K562 (cell line): ENCODE results near the gene ATAD3B. TPM values are rescaled to one million over a fixed set of nuclear protein-coding genes. Genes with fewer than 3 reads are reported as not detected.

Experiments
- FOS ChIP-seq: IDR thresholded peaks from 3 replicates; pipeline ENCODE4 v1.6.1; 2011; ENCODE audit not compliant: insufficient read length; ENCODE audit errors: extremely low read depth
- FOXA1 ChIP-seq: fragments of 450-650 bp; IDR thresholded peaks from 2 replicates; pipeline ENCODE4 v1.6.1; 2016; ENCODE audit warnings: mild to moderate bottlenecking, borderline replicate concordance
- HMG20A ChIP-seq: fragments of 450-650 bp; formaldehyde crosslinking; conservative IDR thresholded peaks from 2 replicates; pipeline ENCODE4 v1.4.0; 2020; ENCODE audit warnings: mild to moderate bottlenecking, mixed read lengths
- HMGXB4 ChIP-seq: sonication (generic); formaldehyde crosslinking; IDR thresholded peaks from 2 replicates; pipeline ENCODE4 v1.8.1; 2023; ENCODE audit warnings: mild to moderate bottlenecking, missing genetic modification reagents
- ILF3 ChIP-seq: fragments of 450-650 bp; IDR thresholded peaks from 2 replicates; pipeline ENCODE4 v1.6.1; 2018; ENCODE audit warnings: antibody characterized with exemption, mild to moderate bottlenecking, moderate library complexity, borderline replicate concordance
- L3MBTL2 ChIP-seq: fragments of 450-650 bp; IDR thresholded peaks from 2 replicates; pipeline ENCODE4 v1.6.1; 2016; ENCODE audit warnings: mild to moderate bottlenecking, moderate library complexity
- PTBP1 ChIP-seq: fragments of 200-400 bp; formaldehyde crosslinking; IDR thresholded peaks from 2 replicates; pipeline ENCODE4 v1.6.1; 2017; ENCODE audit warnings: low read depth, low read length
- RFX1 ChIP-seq: fragments of 450-650 bp; IDR thresholded peaks from 2 replicates; pipeline ENCODE4 v1.6.1; 2016; ENCODE audit warnings: mild to moderate bottlenecking, moderate library complexity
- TSC22D4 ChIP-seq: fragments of 450-650 bp; IDR thresholded peaks from 2 replicates; pipeline ENCODE4 v1.6.1; 2016; ENCODE audit warnings: missing genetic modification characterization, missing biosample characterization, control low read depth
- ZNF217 ChIP-seq: sonication (generic); formaldehyde crosslinking; IDR thresholded peaks from 2 replicates; pipeline ENCODE4 v1.8.0; 2022; ENCODE audit warnings: mild to moderate bottlenecking, missing genetic modification reagents
- ZNF253 ChIP-seq: fragments of 250-450 bp; sonication (Bioruptor Pico); conservative IDR thresholded peaks from 2 replicates; pipeline ENCODE4 v1.6.1; 2021; ENCODE audit warnings: mild to moderate bottlenecking
- ZNF384 ChIP-seq: IDR thresholded peaks from 2 replicates; pipeline ENCODE4 v1.6.1; 2012; ENCODE audit warnings: low read depth, low read length, improper control_type of control experiment
- polyA plus RNA-seq, 8 experiments: library from polyadenylated mRNA; depleted of rRNA in 4 of 8; stranded (reverse) in 5 of 8; unstranded in 3 of 8; fragments of >200 nt; fragmentation: Nextera tagmentation in 2 of 8; fragmentation: Illumina TruSeq in 1 of 8; extraction: Ambion mirVana in 2 of 8; extraction: Trizol in 1 of 8; gene quantifications; 2 replicates each; pipeline versions ENCODE4 v1.2.1 to v1.2.3, GENCODE V29; 2011 to 2014; ENCODE audit warnings: inconsistent platforms in 1 of 8, missing spikeins in 1 of 8
- total RNA-seq, 7 experiments: library from RNA; depleted of rRNA in 6 of 7; stranded (reverse); fragments of >200 nt in 6 of 7; fragmentation: Illumina TruSeq in 2 of 7; extraction: Trizol in 2 of 7; gene quantifications; 2 replicates each; pipeline versions ENCODE4 v1.2.1 to v1.2.3, GENCODE V29; 2011 to 2021; ENCODE audit warnings: low replicate concordance in 1 of 7
- TF ChIP-seq, protein P1 (sequence below): fragments of 250-450 bp; sonication (Bioruptor Pico); IDR thresholded peaks from 2 replicates; pipeline ENCODE4 v1.5.0; 2022; ENCODE audit warnings: mild to moderate bottlenecking
- TF ChIP-seq, protein P2 (sequence below), 2 experiments: fragments of 200-800 bp in 1 of 2; sonication (Bioruptor generic) in 1 of 2; sonication (generic) in 1 of 2; formaldehyde crosslinking in 1 of 2; IDR thresholded peaks in 1 of 2; conservative IDR thresholded peaks in 1 of 2; 2 replicates each; pipeline versions ENCODE4 v1.5.0 to v1.6.1; 2016 to 2020; ENCODE audit warnings: missing compliant biosample characterization in 1 of 2, missing genetic modification characterization in 1 of 2, missing genetic modification reagents in 1 of 2
- TF ChIP-seq, protein P3 (sequence below): fragments of 250-450 bp; sonication (Bioruptor Pico); IDR thresholded peaks from 2 replicates; pipeline ENCODE4 v1.4.0; 2020; ENCODE audit warnings: mild to moderate bottlenecking, moderate library complexity, borderline replicate concordance
- TF ChIP-seq, protein P4 (sequence below): sonication (generic); formaldehyde crosslinking; IDR thresholded peaks from 2 replicates; pipeline ENCODE4 v1.8.1; 2023; ENCODE audit warnings: mild to moderate bottlenecking, missing genetic modification reagents

Gene ATAD3B
- total and polyA plus RNA-seq, 9 of the 15 experiments (the other 6 are each of a cell fraction or from before 2014, with no cell fraction given) = 0.07 to 113 (median 27.7) TPM

DNA sequence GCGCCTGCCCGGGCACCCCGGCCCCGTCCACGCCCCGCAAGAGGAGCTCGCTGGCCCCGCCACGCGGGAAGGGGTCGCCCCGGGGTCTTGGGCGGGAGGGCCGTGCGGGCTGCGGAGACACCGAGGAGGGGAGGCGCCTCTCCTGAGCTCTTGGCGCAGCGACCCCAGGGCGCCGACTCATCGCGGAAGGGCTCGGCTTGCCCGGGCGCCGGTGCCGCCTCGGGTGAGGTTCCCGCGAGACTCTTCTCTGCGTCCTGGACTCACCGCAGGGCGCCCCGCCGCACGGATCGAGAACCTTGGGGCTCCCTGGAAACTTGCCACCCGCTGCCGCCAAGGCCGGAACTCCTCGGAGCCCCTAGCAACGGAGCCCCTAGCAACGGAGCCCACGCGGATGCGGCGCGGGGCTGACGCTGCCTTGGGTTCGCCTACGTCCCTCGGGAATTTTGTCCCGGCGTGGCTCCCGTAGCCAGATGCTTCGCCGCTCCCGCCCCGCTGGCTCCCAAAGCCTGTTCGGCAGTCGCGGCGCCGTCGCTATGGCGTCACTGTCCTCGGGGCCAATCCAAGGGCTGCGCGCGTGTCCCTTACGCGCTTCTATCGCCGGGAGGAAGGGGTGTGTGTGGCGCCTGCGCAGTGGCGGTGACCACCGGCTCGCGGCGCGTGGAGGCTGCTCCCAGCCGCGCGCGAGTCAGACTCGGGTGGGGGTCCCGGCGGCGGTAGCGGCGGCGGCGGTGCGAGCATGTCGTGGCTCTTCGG lies 40.1 kb downstream of the ATAD3B start, which contains the start of gene ATAD3A (continued):
- no peak for TF ChIP-seq ZNF384
- no peak for TF ChIP-seq PTBP1
- no peak for TF ChIP-seq HMG20A (CRISPR knock-in tag)
- TF ChIP-seq ILF3 = no peak; the same call in 1 of the 2 replicates
- TF ChIP-seq ZNF253 (CRISPR knock-in tag) = no peak
- no peak; the same call in 1 of the 2 replicates for TF ChIP-seq HMGXB4
- TF ChIP-seq FOXA1 = no peak
- TF ChIP-seq, protein P1, sequence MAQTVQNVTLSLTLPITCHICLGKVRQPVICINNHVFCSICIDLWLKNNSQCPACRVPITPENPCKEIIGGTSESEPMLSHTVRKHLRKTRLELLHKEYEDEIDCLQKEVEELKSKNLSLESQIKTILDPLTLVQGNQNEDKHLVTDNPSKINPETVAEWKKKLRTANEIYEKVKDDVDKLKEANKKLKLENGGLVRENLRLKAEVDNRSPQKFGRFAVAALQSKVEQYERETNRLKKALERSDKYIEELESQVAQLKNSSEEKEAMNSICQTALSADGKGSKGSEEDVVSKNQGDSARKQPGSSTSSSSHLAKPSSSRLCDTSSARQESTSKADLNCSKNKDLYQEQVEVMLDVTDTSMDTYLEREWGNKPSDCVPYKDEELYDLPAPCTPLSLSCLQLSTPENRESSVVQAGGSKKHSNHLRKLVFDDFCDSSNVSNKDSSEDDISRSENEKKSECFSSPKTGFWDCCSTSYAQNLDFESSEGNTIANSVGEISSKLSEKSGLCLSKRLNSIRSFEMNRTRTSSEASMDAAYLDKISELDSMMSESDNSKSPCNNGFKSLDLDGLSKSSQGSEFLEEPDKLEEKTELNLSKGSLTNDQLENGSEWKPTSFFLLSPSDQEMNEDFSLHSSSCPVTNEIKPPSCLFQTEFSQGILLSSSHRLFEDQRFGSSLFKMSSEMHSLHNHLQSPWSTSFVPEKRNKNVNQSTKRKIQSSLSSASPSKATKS = no peak
- TF ChIP-seq, protein P2, sequence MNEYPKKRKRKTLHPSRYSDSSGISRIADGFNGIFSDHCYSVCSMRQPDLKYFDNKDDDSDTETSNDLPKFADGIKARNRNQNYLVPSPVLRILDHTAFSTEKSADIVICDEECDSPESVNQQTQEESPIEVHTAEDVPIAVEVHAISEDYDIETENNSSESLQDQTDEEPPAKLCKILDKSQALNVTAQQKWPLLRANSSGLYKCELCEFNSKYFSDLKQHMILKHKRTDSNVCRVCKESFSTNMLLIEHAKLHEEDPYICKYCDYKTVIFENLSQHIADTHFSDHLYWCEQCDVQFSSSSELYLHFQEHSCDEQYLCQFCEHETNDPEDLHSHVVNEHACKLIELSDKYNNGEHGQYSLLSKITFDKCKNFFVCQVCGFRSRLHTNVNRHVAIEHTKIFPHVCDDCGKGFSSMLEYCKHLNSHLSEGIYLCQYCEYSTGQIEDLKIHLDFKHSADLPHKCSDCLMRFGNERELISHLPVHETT (CRISPR knock-in tag; conservative IDR thresholded peaks at IDR 0.05 in 1 of 2, IDR thresholded peaks at IDR 0.05 in 1 of 2) = peak in 1 of 2 experiments; percentile 98; a peak in 2 of 4 replicates
- TF ChIP-seq TSC22D4 (tag) = no peak
- TF ChIP-seq L3MBTL2 = peak; percentile 88
- TF ChIP-seq, protein P3, sequence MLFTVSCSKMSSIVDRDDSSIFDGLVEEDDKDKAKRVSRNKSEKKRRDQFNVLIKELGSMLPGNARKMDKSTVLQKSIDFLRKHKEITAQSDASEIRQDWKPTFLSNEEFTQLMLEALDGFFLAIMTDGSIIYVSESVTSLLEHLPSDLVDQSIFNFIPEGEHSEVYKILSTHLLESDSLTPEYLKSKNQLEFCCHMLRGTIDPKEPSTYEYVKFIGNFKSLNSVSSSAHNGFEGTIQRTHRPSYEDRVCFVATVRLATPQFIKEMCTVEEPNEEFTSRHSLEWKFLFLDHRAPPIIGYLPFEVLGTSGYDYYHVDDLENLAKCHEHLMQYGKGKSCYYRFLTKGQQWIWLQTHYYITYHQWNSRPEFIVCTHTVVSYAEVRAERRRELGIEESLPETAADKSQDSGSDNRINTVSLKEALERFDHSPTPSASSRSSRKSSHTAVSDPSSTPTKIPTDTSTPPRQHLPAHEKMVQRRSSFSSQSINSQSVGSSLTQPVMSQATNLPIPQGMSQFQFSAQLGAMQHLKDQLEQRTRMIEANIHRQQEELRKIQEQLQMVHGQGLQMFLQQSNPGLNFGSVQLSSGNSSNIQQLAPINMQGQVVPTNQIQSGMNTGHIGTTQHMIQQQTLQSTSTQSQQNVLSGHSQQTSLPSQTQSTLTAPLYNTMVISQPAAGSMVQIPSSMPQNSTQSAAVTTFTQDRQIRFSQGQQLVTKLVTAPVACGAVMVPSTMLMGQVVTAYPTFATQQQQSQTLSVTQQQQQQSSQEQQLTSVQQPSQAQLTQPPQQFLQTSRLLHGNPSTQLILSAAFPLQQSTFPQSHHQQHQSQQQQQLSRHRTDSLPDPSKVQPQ = no peak
- peak; percentile 94 for TF ChIP-seq RFX1
- TF ChIP-seq ZNF217 (CRISPR knock-in tag) = no peak
- peak; percentile 46 for TF ChIP-seq FOS
- TF ChIP-seq, protein P4, sequence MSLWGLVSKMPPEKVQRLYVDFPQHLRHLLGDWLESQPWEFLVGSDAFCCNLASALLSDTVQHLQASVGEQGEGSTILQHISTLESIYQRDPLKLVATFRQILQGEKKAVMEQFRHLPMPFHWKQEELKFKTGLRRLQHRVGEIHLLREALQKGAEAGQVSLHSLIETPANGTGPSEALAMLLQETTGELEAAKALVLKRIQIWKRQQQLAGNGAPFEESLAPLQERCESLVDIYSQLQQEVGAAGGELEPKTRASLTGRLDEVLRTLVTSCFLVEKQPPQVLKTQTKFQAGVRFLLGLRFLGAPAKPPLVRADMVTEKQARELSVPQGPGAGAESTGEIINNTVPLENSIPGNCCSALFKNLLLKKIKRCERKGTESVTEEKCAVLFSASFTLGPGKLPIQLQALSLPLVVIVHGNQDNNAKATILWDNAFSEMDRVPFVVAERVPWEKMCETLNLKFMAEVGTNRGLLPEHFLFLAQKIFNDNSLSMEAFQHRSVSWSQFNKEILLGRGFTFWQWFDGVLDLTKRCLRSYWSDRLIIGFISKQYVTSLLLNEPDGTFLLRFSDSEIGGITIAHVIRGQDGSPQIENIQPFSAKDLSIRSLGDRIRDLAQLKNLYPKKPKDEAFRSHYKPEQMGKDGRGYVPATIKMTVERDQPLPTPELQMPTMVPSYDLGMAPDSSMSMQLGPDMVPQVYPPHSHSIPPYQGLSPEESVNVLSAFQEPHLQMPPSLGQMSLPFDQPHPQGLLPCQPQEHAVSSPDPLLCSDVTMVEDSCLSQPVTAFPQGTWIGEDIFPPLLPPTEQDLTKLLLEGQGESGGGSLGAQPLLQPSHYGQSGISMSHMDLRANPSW (CRISPR knock-in tag) = no peak
